HepG2 (cell line): ENCODE results near the gene SLC2A8. TPM values are rescaled to one million over a fixed set of nuclear protein-coding genes. Genes with fewer than 3 reads are reported as not detected.
A peak's percentile ranks its signal among the peaks of the same experiment; 100 is the strongest.

ENCODE experiments used
- ARNT2 ChIP-seq: sonication (generic); formaldehyde crosslinking; IDR thresholded peaks from 2 replicates; pipeline ENCODE4 v1.8.0; 2022; ENCODE audit warnings: mild to moderate bottlenecking, low read depth, missing genetic modification reagents, moderate library complexity
- FLYWCH1 ChIP-seq: sonication (generic); formaldehyde crosslinking; IDR thresholded peaks from 2 replicates; pipeline ENCODE4 v1.8.1; 2023; ENCODE audit warnings: mild to moderate bottlenecking, missing genetic modification reagents
- FOXK1 ChIP-seq: sonication (generic); formaldehyde crosslinking; IDR thresholded peaks from 2 replicates; pipeline ENCODE4 v1.4.0; 2020; ENCODE audit warnings: low read depth, missing genetic modification reagents, borderline replicate concordance
- HCFC1 ChIP-seq: fragments of 150-350 bp; IDR thresholded peaks from 2 replicates; pipeline ENCODE4 v1.6.1; 2014; ENCODE audit warnings: low read depth, low read length
- YEATS4 ChIP-seq: sonication (generic); formaldehyde crosslinking; IDR thresholded peaks from 2 replicates; pipeline ENCODE4 v1.4.0; 2020; ENCODE audit warnings: missing genetic modification reagents, borderline replicate concordance
- ZNF136 ChIP-seq: sonication (generic); formaldehyde crosslinking; IDR thresholded peaks from 2 replicates; pipeline ENCODE4 v1.8.1; 2022; ENCODE audit warnings: low read depth, mild to moderate bottlenecking, moderate library complexity, missing genetic modification reagents
- ZNF224 ChIP-seq: sonication (generic); formaldehyde crosslinking; IDR thresholded peaks from 2 replicates; pipeline ENCODE4 v1.5.0; 2020; ENCODE audit warnings: mild to moderate bottlenecking, missing genetic modification reagents
- ZNF510 ChIP-seq: sonication (generic); formaldehyde crosslinking; IDR thresholded peaks from 2 replicates; pipeline ENCODE4 v1.4.0; 2020; ENCODE audit warnings: low read depth, mild to moderate bottlenecking, missing genetic modification reagents
- ZNF607 ChIP-seq: sonication (generic); formaldehyde crosslinking; IDR thresholded peaks from 2 replicates; pipeline ENCODE4 v1.5.1; 2020; ENCODE audit warnings: missing genetic modification reagents, mild to moderate bottlenecking, borderline replicate concordance
- polyA plus RNA-seq, 8 experiments: library from polyadenylated mRNA; depleted of rRNA in 3 of 8; stranded (reverse) in 7 of 8; unstranded in 1 of 8; fragments of >200 nt; fragmentation: Illumina TruSeq in 4 of 8; extraction: Trizol in 4 of 8; gene quantifications; 2 replicates each; pipeline versions ENCODE4 v1.2.1 to v1.2.3, GENCODE V29; 2011 to 2016; ENCODE audit warnings: low read depth in 4 of 8, missing spikeins in 1 of 8, mixed read lengths in 1 of 8; ENCODE audit not compliant: insufficient read depth in 1 of 8
- total RNA-seq, 5 experiments: library from RNA; depleted of rRNA; stranded (reverse); fragments of >200 nt; fragmentation: Illumina TruSeq; extraction: Trizol; gene quantifications; 2 replicates each; pipeline ENCODE4 v1.2.3, GENCODE V29; 2016; ENCODE audit warnings: low read depth in 1 of 5
- TF ChIP-seq, protein P1 (sequence below): sonication (generic); formaldehyde crosslinking; IDR thresholded peaks from 2 replicates; pipeline ENCODE4 v1.5.1; 2020; ENCODE audit warnings: missing genetic modification reagents, mild to moderate bottlenecking, borderline replicate concordance
- TF ChIP-seq, protein P2 (sequence below): sonication (generic); formaldehyde crosslinking; IDR thresholded peaks from 2 replicates; pipeline ENCODE4 v1.4.0; 2020; ENCODE audit warnings: mild to moderate bottlenecking, missing genetic modification reagents
- TF ChIP-seq, protein P3 (sequence below): sonication (generic); IDR thresholded peaks from 2 replicates; pipeline ENCODE4 v1.6.1; 2016; ENCODE audit warnings: low read depth, borderline replicate concordance
- TF ChIP-seq, protein P4 (sequence below): sonication (generic); formaldehyde crosslinking; IDR thresholded peaks from 2 replicates; pipeline ENCODE4 v1.5.1; 2020; ENCODE audit warnings: mild to moderate bottlenecking, missing genetic modification reagents, moderate library complexity
- TF ChIP-seq, protein P5 (sequence below): sonication (generic); formaldehyde crosslinking; IDR thresholded peaks from 2 replicates; pipeline ENCODE4 v1.4.0; 2020; ENCODE audit warnings: missing genetic modification reagents, borderline replicate concordance
- TF ChIP-seq, protein P6 (sequence below): sonication (generic); formaldehyde crosslinking; IDR thresholded peaks from 2 replicates; pipeline ENCODE4 v1.4.0; 2020; ENCODE audit warnings: missing genetic modification reagents, mild to moderate bottlenecking, borderline replicate concordance

The SLC2A8 gene
- total and polyA plus RNA-seq, 2 of the 13 experiments (the other 11 are each of a cell fraction or from before 2014, with no cell fraction given) = 22.6 to 48.6 TPM

DNA sequence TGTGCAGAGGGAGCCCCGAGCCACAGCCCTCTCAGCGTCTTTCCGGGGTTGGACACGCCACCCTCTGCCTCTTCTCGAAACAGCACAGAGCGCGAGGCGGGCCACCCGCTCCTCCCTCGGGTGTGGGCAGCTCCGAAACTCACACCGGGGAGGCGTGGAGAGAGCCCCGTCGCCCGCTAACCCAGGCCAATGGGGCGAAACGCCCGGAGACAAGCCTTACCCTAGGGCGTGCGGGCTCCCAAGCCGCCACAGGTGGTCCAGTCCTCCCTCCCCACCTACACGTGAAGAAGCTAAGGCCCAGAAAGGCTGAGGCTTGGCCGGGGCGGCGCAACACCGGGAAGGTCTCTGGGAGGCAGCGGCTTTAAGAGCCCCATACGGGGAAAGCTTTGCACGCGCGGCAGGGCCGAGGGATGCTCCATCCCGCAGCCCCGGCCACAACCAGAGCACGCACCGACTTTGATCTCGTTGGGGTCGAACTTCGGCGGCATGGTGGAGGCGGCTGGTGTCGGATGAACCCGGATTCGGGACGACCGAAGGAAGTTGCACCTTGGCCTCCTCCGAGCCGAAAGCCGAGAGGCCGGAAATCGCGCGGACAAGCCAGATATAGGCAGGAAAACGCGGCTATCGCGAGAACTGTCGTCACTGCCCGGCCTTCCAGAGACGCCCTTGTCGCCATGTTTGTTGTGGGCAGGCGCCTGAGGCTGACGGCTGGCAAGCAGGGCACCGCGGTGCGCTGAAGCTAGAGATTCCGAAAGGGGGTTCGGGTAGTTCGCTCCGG lies 54.0 kb downstream of the SLC2A8 start, which contains the start of the genes LRSAM1 and RPL12 (continued):
- TF ChIP-seq, protein P1, sequence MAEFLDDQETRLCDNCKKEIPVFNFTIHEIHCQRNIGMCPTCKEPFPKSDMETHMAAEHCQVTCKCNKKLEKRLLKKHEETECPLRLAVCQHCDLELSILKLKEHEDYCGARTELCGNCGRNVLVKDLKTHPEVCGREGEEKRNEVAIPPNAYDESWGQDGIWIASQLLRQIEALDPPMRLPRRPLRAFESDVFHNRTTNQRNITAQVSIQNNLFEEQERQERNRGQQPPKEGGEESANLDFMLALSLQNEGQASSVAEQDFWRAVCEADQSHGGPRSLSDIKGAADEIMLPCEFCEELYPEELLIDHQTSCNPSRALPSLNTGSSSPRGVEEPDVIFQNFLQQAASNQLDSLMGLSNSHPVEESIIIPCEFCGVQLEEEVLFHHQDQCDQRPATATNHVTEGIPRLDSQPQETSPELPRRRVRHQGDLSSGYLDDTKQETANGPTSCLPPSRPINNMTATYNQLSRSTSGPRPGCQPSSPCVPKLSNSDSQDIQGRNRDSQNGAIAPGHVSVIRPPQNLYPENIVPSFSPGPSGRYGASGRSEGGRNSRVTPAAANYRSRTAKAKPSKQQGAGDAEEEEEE (CRISPR knock-in tag) = no peak
- TF ChIP-seq, protein P2, sequence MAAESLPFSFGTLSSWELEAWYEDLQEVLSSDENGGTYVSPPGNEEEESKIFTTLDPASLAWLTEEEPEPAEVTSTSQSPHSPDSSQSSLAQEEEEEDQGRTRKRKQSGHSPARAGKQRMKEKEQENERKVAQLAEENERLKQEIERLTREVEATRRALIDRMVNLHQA (CRISPR knock-in tag) = no peak; the same call in 1 of the 2 replicates
- TF ChIP-seq ZNF510 (CRISPR knock-in tag) (peak; percentile 95), FOXK1 (CRISPR knock-in tag) (peak; percentile 47; the same call in 1 of the 2 replicates), FLYWCH1 (CRISPR knock-in tag) (no peak), ZNF136 (CRISPR knock-in tag) (no peak), HCFC1 (peak; percentile 93), ARNT2 (CRISPR knock-in tag) (peak; percentile 99; the same call in 1 of the 2 replicates), YEATS4 (CRISPR knock-in tag) (peak; percentile 88; the same call in 1 of the 2 replicates), ZNF224 (CRISPR knock-in tag) (no peak), ZNF607 (CRISPR knock-in tag) (peak; percentile 55; the same call in 1 of the 2 replicates)
- TF ChIP-seq, protein P3, sequence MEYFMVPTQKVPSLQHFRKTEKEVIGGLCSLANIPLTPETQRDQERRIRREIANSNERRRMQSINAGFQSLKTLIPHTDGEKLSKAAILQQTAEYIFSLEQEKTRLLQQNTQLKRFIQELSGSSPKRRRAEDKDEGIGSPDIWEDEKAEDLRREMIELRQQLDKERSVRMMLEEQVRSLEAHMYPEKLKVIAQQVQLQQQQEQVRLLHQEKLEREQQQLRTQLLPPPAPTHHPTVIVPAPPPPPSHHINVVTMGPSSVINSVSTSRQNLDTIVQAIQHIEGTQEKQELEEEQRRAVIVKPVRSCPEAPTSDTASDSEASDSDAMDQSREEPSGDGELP = peak; percentile 27; the same call in 1 of the 2 replicates
- TF ChIP-seq, protein P4, sequence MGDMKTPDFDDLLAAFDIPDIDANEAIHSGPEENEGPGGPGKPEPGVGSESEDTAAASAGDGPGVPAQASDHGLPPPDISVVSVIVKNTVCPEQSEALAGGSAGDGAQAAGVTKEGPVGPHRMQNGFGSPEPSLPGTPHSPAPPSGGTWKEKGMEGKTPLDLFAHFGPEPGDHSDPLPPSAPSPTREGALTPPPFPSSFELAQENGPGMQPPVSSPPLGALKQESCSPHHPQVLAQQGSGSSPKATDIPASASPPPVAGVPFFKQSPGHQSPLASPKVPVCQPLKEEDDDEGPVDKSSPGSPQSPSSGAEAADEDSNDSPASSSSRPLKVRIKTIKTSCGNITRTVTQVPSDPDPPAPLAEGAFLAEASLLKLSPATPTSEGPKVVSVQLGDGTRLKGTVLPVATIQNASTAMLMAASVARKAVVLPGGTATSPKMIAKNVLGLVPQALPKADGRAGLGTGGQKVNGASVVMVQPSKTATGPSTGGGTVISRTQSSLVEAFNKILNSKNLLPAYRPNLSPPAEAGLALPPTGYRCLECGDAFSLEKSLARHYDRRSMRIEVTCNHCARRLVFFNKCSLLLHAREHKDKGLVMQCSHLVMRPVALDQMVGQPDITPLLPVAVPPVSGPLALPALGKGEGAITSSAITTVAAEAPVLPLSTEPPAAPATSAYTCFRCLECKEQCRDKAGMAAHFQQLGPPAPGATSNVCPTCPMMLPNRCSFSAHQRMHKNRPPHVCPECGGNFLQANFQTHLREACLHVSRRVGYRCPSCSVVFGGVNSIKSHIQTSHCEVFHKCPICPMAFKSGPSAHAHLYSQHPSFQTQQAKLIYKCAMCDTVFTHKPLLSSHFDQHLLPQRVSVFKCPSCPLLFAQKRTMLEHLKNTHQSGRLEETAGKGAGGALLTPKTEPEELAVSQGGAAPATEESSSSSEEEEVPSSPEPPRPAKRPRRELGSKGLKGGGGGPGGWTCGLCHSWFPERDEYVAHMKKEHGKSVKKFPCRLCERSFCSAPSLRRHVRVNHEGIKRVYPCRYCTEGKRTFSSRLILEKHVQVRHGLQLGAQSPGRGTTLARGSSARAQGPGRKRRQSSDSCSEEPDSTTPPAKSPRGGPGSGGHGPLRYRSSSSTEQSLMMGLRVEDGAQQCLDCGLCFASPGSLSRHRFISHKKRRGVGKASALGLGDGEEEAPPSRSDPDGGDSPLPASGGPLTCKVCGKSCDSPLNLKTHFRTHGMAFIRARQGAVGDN (CRISPR knock-in tag) = peak; percentile 88
- TF ChIP-seq, protein P5, sequence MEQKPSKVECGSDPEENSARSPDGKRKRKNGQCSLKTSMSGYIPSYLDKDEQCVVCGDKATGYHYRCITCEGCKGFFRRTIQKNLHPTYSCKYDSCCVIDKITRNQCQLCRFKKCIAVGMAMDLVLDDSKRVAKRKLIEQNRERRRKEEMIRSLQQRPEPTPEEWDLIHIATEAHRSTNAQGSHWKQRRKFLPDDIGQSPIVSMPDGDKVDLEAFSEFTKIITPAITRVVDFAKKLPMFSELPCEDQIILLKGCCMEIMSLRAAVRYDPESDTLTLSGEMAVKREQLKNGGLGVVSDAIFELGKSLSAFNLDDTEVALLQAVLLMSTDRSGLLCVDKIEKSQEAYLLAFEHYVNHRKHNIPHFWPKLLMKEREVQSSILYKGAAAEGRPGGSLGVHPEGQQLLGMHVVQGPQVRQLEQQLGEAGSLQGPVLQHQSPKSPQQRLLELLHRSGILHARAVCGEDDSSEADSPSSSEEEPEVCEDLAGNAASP (CRISPR knock-in tag) = peak; percentile 59; the same call in 1 of the 2 replicates
- TF ChIP-seq, protein P6, sequence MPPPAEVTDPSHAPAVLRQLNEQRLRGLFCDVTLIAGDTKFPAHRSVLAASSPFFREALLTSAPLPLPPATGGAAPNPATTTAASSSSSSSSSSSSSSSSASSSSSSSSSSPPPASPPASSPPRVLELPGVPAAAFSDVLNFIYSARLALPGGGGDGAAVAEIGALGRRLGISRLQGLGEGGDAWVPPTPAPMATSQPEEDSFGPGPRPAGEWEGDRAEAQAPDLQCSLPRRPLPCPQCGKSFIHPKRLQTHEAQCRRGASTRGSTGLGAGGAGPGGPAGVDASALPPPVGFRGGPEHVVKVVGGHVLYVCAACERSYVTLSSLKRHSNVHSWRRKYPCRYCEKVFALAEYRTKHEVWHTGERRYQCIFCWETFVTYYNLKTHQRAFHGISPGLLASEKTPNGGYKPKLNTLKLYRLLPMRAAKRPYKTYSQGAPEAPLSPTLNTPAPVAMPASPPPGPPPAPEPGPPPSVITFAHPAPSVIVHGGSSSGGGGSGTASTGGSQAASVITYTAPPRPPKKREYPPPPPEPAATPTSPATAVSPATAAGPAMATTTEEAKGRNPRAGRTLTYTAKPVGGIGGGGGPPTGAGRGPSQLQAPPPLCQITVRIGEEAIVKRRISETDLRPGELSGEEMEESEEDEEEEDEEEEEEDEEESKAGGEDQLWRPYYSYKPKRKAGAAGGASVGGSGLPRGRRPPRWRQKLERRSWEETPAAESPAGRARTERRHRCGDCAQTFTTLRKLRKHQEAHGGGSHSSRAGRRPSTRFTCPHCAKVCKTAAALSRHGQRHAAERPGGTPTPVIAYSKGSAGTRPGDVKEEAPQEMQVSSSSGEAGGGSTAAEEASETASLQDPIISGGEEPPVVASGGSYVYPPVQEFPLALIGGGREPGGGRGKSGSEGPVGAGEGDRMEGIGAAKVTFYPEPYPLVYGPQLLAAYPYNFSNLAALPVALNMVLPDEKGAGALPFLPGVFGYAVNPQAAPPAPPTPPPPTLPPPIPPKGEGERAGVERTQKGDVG = no peak
